PC-9 (cell line): Measurements from ENCODE around the gene TMEM203.

ENCODE experiments used
- CTCF ChIP-seq: fragments of 200-600 bp; sonication (generic); conservative IDR thresholded peaks from 2 replicates; pipeline ENCODE4 v1.6.1; 2017; ENCODE audit warnings: mixed run types, antibody characterized with exemption, mild to moderate bottlenecking, moderate library complexity
- EZH2 ChIP-seq: fragments of 200-600 bp; sonication (generic); IDR thresholded peaks from 2 replicates; pipeline ENCODE4 v1.8.0; 2017; ENCODE audit warnings: antibody characterized with exemption, low read depth

- TF ChIP-seq CTCF (no peak), EZH2 (no peak)
Observed at GRCh38 chr9:137214620-137215019, 9.2 kb upstream of the TMEM203 start.
